GM18858 (cell line): ENCODE data around the gene ATP13A3.

Experiments used
- ATAC-seq: cut with Tn5 transposase; IDR thresholded peaks from one replicate; pipeline ENCODE4 v1.9.1; 2021; ENCODE audit not compliant: unreplicated experiment

ATP13A3 gene

GRCh38 chr3:194446172-194446571 is 40.6 kb downstream of the ATP13A3 start:
- ATAC-seq, result no peak

GRCh38 chr3:194443901-194444300 is 42.9 kb downstream of the ATP13A3 start:
- ATAC-seq, result no peak

GRCh38 chr3:194440756-194441155 is 46.0 kb downstream of the ATP13A3 start:
- no peak for ATAC-seq

- no peak for ATAC-seq
Observed at GRCh38 chr3:194439881-194440550, 46.8 kb downstream of the ATP13A3 start.

GRCh38 chr3:194434503-194434902 is 52.3 kb downstream of the ATP13A3 start:
- ATAC-seq, result no peak

GRCh38 chr3:194431554-194431953 is 55.2 kb downstream of the ATP13A3 start:
- no peak for ATAC-seq

- no peak for ATAC-seq
Observed at GRCh38 chr3:194425399-194425798, 61.4 kb downstream of the ATP13A3 start.

GRCh38 chr3:194424953-194425352 is 61.8 kb downstream of the ATP13A3 start:
- ATAC-seq, result no peak

GRCh38 chr3:194424373-194424772 is 62.4 kb downstream of the ATP13A3 start:
- ATAC-seq, result no peak

- ATAC-seq, result no peak
Observed at GRCh38 chr3:194423317-194423716, 63.5 kb downstream of the ATP13A3 start.

GRCh38 chr3:194422188-194422587 is 64.6 kb downstream of the ATP13A3 start:
- ATAC-seq, result no peak

- ATAC-seq, result no peak
Observed at GRCh38 chr3:194418671-194419070, 68.1 kb downstream of the ATP13A3 start.

GRCh38 chr3:194407423-194407822 is 79.4 kb downstream of the ATP13A3 start:
- ATAC-seq, result no peak

GRCh38 chr3:194405766-194406165 is 81.0 kb downstream of the ATP13A3 start:
- ATAC-seq, result no peak

GRCh38 chr3:194404365-194405140 is 82.2 kb downstream of the ATP13A3 start:
- no peak for ATAC-seq

GRCh38 chr3:194401868-194402329 is 84.9 kb downstream of the ATP13A3 start:
- ATAC-seq, result no peak

- no peak for ATAC-seq
Observed at GRCh38 chr3:194401346-194401745, 85.5 kb downstream of the ATP13A3 start.

GRCh38 chr3:194399874-194400411 is 86.9 kb downstream of the ATP13A3 start:
- ATAC-seq, result no peak

- no peak for ATAC-seq
Observed at GRCh38 chr3:194399166-194399565, 87.6 kb downstream of the ATP13A3 start, which contains the start of gene GP5. GP5 (minus strand) TSS chr3:194399266; CDS start chr3:194398282, 984 bp downstream.

GRCh38 chr3:194397757-194398312 is 89.0 kb downstream of the ATP13A3 start:
- no peak for ATAC-seq

- ATAC-seq, result no peak
Observed at GRCh38 chr3:194396859-194397756, 89.7 kb downstream of the ATP13A3 start.
